Type B pancreatic cell (in vitro differentiated cells): ENCODE results near the gene HIF3A. TPM values are rescaled to one million over a fixed set of nuclear protein-coding genes. Genes with fewer than 3 reads are reported as not detected.

ENCODE experiments used
- DNase-seq: peaks from one replicate; pipeline ENCODE4 v3.0.0; 2021; ENCODE audit warnings: mixed read lengths; ENCODE audit not compliant: unreplicated experiment; ENCODE audit errors: extremely low spot score
- H3K27ac Mint-ChIP-seq: 2 replicates; pipeline ENCODE4 v1.8.0; 2021; ENCODE audit warnings: mild to moderate bottlenecking, mixed read lengths
- H3K27me3 Mint-ChIP-seq: 2 replicates; pipeline ENCODE4 v1.8.0; 2021; ENCODE audit warnings: mixed read lengths
- H3K36me3 Mint-ChIP-seq: 2 replicates; pipeline ENCODE4 v1.8.0; 2021; ENCODE audit warnings: mixed read lengths
- H3K4me1 Mint-ChIP-seq: one replicate; pipeline ENCODE4 v1.8.0; 2021; ENCODE audit warnings: mixed read lengths; ENCODE audit not compliant: unreplicated experiment
- H3K4me3 Mint-ChIP-seq: 2 replicates; pipeline ENCODE4 v1.8.0; 2021; ENCODE audit warnings: mild to moderate bottlenecking, mixed read lengths
- H3K9me3 Mint-ChIP-seq: 2 replicates; pipeline ENCODE4 v1.8.0; 2021; ENCODE audit warnings: mixed read lengths
- CTCF ChIP-seq: fragments of 200-600 bp; sonication (generic); conservative IDR thresholded peaks from 2 replicates; pipeline ENCODE4 v1.5.0; 2021; ENCODE audit warnings: antibody characterized with exemption, mild to moderate bottlenecking
- total RNA-seq: library from RNA; stranded (reverse); gene quantifications from 2 replicates; pipeline ENCODE4 v1.2.1, GENCODE V29; 2021; ENCODE audit warnings: low replicate concordance

HIF3A gene
- total RNA-seq, 1 donor from 2014 or later: 62.4 TPM

GRCh38 chr19:46291829-46292228 is 5.0 kb upstream of the HIF3A start:
- Mint-ChIP-seq H3K36me3 (no peaks in the 10 kb centered on the region), H3K27ac (no peak overlapping the region), H3K4me1 (no peaks in the 10 kb centered on the region), H3K9me3 (no peaks in the 10 kb centered on the region), H3K4me3 (no peak overlapping the region), H3K27me3 (peaks cover 10% of the 10 kb centered on the region)
- no peak for DNase-seq
- no peak for TF ChIP-seq CTCF

GRCh38 chr19:46294494-46294893 is 2.3 kb upstream of the HIF3A start:
- no peak overlapping the region for H3K27ac Mint-ChIP-seq

GRCh38 chr19:46295401-46296201 is 1.2 kb upstream of the HIF3A start:
- H3K36me3 Mint-ChIP-seq: no peaks in the 10 kb centered on the region
- DNase-seq: no peak
- H3K4me1 Mint-ChIP-seq: peaks cover 9% of the 10 kb centered on the region
- no peaks in the 10 kb centered on the region for H3K9me3 Mint-ChIP-seq
- peak overlapping the region; percentile 75 for H3K4me3 Mint-ChIP-seq
- H3K27me3 Mint-ChIP-seq: peaks cover 10% of the 10 kb centered on the region
- H3K27ac Mint-ChIP-seq: peak overlapping the region; percentile 54
- TF ChIP-seq CTCF: no peak

More at GRCh38 chr19:46294494-46294893, 2.3 kb upstream of the HIF3A start:
- Mint-ChIP-seq H3K27me3 (peaks cover 10% of the 10 kb centered on the region), H3K9me3 (no peaks in the 10 kb centered on the region), H3K4me1 (no peaks in the 10 kb centered on the region), H3K4me3 (no peak overlapping the region), H3K36me3 (no peaks in the 10 kb centered on the region)
- DNase-seq: no peak
- TF ChIP-seq CTCF: no peak

GRCh38 chr19:46296202-46296480 is 701 bp upstream of the HIF3A start:
- peak overlapping the region; percentile 54 for H3K27ac Mint-ChIP-seq
- no peaks in the 10 kb centered on the region for H3K36me3 Mint-ChIP-seq
- H3K4me1 Mint-ChIP-seq: peaks cover 10% of the 10 kb centered on the region
- peaks cover 10% of the 10 kb centered on the region for H3K27me3 Mint-ChIP-seq
- no peak for TF ChIP-seq CTCF
- H3K9me3 Mint-ChIP-seq: no peaks in the 10 kb centered on the region
- no peak for DNase-seq
- peak overlapping the region; percentile 75 for H3K4me3 Mint-ChIP-seq

GRCh38 chr19:46297700-46298478 is 1.0 kb downstream of the HIF3A start:
- Mint-ChIP-seq H3K27me3 (peaks cover 10% of the 10 kb centered on the region), H3K9me3 (no peaks in the 10 kb centered on the region), H3K4me1 (peaks cover 13% of the 10 kb centered on the region), H3K27ac (no peak overlapping the region), H3K4me3 (peak overlapping the region; percentile 88), H3K36me3 (peaks cover under 1% of the 10 kb centered on the region)
- no peak for TF ChIP-seq CTCF
- no peak for DNase-seq
